H54 (cell line): ENCODE measurements around the gene HPCAL1.
A peak's percentile ranks its signal among the peaks of the same experiment; 100 is the strongest.
"Not testable (repeated sequence)": the region's sequence is repeated elsewhere in the genome, so short reads cannot be mapped to it uniquely, and the experiment has no call there.

ENCODE experiments used
- DNase-seq: peaks from one replicate; pipeline ENCODE4 v3.0.0; 2011; ENCODE audit warnings: low spot score, mixed read lengths; ENCODE audit not compliant: insufficient read length
- FAIRE-seq: peaks from 3 replicates; lab custom pipeline; 2011; peaks lifted over from hg19 to GRCh38; lab: Jason Lieb, UNC
- POLR2A ChIP-seq: IDR thresholded peaks from 2 replicates; pipeline ENCODE4 v1.6.1; 2011; ENCODE audit warnings: low read depth, mild to moderate bottlenecking, low read length

The HPCAL1 gene

DNA sequence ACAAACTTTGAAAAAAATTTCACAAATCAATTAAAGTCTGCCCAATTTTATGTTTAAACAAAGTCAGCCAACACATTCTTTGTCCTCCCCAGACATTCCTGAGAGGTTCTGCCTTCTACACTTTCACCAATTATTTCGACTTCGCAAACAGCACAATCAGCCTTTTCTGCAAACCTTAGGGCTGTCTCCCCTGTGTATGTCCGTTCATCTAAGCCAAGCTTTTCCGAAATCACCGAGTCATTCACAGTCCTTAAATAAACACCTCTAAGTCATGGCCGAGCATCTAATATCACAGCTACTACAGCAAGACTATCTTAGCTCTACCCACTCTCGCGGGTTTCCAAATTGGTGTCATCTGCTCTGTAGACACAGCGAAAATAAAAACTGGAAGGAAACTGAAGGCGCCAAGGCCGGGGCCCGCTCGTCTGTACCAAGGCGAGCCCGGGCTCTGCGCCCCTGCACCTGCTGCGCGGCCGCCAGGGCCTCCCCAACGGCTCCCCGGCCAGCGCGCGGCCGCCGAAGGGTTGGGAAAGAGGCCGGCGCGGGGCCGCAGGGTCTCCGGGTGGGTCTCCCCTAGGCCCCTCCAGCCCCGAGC lies 144.7 kb downstream of the HPCAL1 start:
- no peak for FAIRE-seq
- TF ChIP-seq POLR2A, result no peak
- DNase-seq, result no peak

DNA sequence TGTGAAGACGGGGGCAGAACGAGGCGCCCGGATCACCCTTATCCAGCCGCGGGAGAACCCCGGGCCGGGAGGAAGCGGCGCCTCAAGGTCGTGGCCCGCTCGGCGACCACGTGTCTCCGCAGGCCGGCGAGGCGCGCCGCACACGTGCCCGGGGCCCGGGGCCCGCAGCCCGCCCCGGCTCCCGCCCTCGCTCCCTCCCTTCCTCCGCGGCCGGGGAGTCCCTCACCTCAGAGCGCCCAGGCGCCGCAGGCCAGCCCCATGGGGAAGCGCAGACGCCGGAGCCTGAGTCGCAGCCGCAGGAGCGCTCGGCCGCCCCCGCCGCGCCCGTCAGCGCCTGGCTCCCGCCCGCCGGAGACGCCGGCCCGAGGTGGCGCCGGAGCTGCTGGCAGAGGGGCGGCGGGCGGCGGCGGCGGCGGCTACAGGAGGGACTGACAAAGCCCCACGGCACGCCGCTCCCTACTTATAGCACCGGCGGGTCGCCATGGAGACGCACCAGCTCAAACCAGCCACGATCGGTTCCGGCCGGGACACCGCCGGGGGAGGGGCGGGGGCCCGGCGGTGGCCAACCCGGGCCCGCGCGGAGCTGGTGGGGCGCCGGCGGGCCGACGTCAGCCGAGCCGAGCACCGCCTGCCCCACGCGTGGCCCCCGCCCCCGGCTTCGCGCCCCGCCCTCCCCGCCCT lies 145.3 kb downstream of the HPCAL1 start, which contains the start of gene ODC1:
ODC1 (minus strand) TSS at position 433 of the 681 bp plus-strand sequence. CDS start 3,295 bp downstream, outside the sequence.
- no peak for FAIRE-seq
- no peak for DNase-seq
- peak; percentile 84 for TF ChIP-seq POLR2A

GRCh38 chr2:10448576-10449485 lies 146.1 kb downstream of the HPCAL1 start:
- TF ChIP-seq POLR2A, result peak; percentile 75
- DNase-seq (peak; percentile 90), FAIRE-seq (no peak)

DNA sequence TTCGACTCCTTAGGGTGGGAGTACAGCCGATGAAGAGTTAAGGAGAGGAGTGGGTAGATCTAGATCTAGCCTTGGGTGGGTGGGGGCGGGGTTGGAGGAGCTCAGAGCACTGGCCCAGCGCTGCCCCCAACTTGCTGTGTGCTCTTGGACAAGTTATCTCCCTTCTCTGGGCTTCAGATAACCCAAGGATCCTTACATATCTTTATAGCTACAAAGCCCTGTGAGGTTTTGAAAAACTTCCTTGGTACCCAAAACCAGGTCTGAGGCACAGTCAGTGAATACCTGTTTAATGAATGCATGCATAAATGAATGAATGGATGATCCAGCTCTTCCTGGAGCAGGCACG lies 146.8 kb downstream of the HPCAL1 start:
- FAIRE-seq (no peak), DNase-seq (no peak)
- no peak for TF ChIP-seq POLR2A

GRCh38 chr2:10449838-10450691 lies 147.4 kb downstream of the HPCAL1 start:
- FAIRE-seq (no peak), DNase-seq (no peak)
- TF ChIP-seq POLR2A, result no peak

DNA sequence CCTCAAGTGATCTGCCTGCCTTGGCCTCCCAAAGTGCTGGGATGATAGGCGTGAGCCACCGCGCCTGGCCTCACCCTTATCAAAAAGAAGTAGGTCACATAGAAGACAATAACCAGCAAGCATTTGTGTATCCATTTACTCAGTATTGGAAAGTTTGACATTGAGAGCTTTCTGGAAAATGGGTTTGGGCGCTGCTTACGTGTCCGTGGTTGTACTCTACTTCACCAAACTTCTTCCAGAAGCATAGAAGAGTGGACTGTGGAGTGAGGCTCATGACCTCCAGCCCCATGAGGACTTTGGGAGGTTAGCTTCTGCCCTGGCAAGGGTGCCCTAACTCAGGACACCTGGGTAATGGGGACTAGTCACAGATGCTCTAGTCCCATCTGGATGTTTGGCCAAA lies 149.1 kb downstream of the HPCAL1 start:
- DNase-seq, result no peak
- TF ChIP-seq POLR2A, result no peak
- no peak for FAIRE-seq

DNA sequence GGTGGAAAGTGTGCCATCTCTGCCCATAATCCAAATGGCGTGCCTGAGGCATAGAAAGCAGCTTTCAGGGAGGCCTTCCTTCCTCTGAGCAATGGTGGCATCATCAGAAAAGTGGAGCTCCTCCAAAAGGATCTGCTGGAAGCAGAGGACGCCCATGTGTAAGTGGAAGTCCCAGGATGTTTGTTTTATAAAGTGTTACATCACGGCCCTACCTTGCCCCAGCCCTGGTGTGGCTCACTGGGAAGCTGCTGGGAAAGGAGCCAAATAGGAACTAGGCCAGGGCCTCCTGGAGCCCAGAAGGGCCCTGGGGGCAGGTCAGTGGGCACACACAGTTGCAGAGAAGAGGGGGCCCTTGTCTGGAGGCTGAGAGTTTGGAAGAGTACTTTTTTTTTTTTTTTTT lies 149.6 kb downstream of the HPCAL1 start:
- no peak for TF ChIP-seq POLR2A
- peak; percentile 95 for FAIRE-seq
- peak; percentile 93 for DNase-seq

DNA sequence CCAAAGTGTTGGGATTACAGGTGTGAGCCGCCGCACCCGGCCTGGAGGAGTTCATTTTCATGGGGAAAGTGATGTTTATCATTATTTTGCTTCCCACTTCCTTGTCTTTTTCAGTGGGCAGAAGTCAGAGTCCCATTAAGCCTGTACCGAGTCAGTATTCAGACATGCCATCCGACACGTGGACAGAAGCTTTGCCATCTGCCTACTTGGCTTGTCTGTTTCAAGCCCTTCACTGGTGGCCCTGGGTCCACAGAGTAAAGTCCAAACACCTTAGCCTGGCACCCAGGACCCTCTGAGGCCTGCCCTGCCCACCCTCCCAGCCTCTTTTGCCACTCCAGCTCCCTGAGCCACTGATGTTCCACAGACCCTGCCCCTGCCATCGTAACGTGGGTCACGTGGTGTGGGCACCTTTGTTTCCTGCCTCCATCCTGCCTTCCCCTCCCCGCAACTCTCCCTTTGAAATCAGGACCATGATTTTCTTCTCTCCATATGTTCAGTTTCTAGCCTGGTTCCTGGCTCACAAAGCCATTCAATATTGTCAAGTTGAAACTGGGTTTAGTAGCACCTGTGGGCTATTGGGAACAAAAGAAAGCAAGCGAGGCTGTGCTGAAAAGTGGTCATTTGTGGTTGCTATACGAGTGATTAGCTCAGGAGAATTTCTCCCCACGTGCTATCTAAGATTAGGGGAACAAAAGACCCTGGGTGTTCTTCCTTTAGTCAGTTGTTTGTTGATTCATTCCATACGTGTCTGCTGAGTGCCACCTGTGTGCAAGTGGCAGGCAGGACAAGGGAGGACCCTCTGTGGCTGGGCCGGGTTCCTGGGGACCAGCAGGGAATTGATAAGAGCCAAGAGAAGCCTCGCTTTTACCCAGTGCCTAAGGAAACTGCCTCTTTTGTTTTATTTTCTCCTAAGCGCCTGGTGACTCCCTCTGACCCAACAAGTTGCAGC lies 150.5 kb downstream of the HPCAL1 start:
- DNase-seq, result no peak
- FAIRE-seq, result no peak
- no peak for TF ChIP-seq POLR2A

- no peak for DNase-seq
- no peak for FAIRE-seq
- TF ChIP-seq POLR2A, result no peak
Observed at GRCh38 chr2:10453905-10454298, 151.2 kb downstream of the HPCAL1 start.

- no peak for TF ChIP-seq POLR2A
- FAIRE-seq, result no peak
Observed at GRCh38 chr2:10454505-10454904, 151.8 kb downstream of the HPCAL1 start.

DNA sequence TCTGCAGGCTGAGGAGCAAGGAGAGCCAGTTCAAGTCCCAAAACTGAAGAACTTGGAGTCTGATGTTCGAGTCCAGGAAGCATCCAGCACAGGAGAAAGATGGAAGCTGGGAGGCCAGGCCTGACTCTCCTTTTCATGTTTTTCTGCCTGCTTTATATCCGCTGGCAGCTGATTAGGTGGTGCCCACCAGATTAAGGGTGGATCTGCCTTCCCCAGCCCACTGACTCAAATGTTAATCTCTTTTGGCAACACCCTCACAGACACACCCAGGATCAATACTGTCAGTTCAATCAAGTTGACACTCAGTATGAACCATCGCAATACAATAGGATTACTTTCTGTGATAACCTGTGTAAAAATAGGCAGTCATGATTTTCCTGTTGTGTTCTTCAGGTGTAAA lies 154.5 kb downstream of the HPCAL1 start:
- not testable (repeated sequence) for DNase-seq, FAIRE-seq

More at GRCh38 chr2:10454505-10454904, 151.8 kb downstream of the HPCAL1 start:
- DNase-seq, result no peak

DNA sequence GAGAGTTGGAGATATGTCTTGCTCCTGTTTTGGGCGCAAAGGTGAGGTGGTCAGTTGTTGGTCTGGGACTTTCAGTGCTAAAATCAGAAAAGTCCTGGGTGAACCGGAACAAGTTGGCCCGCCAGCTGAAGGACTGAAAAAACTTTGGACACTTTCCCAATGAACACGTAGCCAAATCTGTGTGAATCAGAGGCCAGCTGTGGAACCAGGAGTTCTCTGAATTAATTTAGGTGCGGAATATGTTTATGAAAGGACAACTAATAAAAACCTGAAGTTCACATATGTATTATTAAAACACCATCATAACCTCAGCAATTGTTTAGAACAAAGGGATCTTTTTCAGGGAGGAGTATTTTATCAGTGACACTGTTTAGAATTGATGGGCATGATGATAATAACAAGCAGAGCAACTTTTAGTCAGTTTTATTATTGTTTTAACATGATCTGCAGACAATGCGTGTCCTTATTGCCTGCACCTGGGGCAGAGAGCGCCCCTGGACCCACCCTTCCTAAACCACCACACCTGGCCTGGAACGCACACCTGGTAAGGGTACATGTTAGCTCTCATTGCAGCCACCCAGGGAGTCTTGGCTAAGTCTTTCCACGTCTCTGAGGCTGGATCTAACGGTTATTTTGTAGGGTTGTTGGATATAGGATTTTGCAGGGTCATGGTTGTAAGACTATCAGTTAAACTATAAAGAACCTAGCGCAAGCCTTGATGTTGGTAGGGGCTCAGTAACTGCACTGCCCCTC lies 155.3 kb downstream of the HPCAL1 start:
- FAIRE-seq (no peak), DNase-seq (no peak)
- no peak for TF ChIP-seq POLR2A
